ENCODE data around the gene TAPT1.

- TF ChIP-seq CTCF (IDR thresholded peaks at IDR 0.05) (no peak), EZH2 (IDR thresholded peaks at IDR 0.05; ENCODE audit: borderline replicate concordance, insufficient read depth, low read depth, low read length, poor library complexity, severe bottlenecking) (no peak)
Observed at GRCh38 chr4:16154451-16154850, 71.8 kb downstream of the TAPT1 start.

Measured in B cell (primary cell).